Right kidney (tissue), 1 donor: Measurements from ENCODE around the gene PMM2.
A peak's percentile ranks its signal among the peaks of the same experiment; 100 is the strongest.

Experiments
- DNase-seq: peaks from one replicate; pipeline ENCODE4 v3.0.0-alpha.2; 2016

Gene PMM2

DNA sequence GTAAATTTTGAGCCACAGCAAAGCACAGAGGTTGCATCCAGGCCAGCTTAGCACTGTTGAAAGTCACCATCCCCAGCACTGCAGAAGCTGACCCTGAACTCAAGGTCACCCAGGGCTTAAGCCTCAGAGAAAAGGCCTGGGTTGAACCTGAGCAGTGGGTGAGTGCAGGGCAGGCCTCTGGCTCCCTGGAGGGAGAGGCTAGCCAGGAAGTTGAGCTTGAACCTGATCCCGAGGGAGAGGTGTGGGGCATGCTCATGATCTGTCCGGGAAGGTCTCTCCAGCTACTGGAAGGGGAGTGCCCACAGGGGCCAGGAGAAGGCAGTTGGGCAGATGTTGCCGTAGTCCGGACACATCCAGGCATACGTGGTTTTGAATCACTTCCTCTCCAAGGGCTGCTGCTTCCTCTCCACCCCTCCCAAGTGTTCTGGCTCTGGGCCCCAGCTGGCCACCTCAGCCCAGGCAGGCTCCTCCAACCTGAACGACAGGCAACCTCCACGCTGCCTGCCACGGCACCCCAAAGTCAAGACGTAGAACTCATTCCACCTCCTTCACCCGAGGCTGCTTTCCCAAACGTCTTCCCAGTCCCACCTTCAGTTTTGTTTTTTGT is 52.7 kb downstream of the PMM2 start:
- no peak for DNase-seq

DNA sequence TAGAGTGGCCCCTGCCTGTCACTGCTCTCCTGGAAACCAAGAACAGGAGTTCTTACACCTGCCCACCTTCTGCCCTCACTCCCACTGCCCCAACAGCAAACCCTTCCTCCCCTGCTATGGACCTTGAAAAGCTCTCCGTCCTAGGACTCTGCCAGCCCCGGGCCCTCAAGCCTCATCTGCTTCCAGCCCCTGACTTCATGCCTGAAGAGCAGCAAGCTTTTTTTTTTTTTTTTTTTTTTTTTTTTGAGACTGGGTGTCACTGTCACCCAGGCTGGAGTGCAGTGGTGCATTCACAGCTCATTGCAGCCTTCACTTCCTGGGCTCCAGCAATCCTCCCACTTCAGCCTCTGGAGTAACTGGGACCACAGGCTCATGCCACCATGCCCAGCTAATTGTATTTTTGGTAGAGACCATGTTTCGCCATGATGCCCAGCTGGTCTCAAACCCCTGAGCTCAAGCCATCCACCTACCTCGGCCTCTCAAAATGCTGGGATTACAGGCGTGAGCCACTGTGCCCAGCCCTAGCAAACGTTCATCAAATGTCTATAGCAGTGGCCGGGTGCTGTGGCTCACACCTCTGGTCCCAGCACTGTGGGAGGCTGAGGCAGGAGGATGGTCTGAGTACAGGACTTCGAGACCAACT is 54.2 kb downstream of the PMM2 start:
- no peak for DNase-seq

DNA sequence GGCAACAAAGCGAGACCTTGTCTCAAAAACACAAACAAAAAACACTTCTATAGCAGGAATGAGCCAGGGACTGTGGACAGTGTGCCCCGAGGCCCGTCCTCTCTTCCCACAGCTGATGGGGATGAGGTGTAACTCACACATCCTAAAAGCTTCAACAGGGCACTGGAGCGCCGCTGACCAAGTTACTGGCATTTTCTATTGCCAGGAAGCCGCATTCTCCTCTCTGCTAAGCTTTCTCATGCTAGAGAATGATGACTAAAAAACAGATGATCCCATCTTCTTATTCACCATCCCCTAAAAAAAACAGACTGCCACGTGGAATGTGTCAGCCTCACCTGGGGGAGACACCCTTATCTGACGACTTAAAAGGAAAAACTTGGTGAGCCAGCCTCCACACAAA is 54.9 kb downstream of the PMM2 start:
- no peak for DNase-seq

DNA sequence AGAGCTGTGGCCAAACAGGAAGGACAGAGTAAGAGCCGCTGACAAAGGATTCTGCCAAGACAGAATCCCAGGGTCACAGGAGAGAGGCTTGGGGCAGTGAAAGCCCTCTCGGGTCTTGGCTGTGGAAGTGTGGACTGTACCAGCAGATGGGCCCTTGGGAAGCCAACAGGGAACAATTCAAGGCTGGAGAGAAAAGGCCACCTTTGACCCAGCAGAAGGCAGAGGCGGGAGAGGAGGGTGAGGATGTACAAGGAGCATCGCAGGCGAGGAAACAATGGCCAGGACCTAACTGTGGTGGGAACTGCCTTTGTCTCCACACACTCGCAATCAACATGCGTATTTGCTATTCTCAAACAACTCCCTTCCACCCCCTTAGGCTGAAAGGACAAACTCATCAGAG is 55.5 kb downstream of the PMM2 start:
- DNase-seq = no peak

DNA sequence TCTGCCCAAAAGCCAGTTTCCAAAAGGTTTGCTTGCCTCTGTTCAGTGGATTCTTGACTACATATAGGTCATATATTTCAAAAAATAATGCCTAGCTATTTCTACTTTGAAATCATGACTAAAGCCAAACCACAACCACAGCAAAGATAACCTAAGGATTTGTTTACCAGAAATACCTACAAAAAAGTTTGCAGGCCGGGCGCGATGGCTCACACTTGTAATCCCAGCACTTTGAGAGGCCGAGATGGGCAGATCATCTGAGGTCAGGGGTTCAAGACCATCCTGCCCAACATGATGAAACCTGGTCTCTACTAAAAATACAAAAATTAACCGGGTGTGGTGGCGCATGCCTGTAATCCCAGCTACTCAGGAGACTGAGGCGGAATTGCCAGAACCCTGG is 56.0 kb downstream of the PMM2 start:
- DNase-seq = no peak

DNA sequence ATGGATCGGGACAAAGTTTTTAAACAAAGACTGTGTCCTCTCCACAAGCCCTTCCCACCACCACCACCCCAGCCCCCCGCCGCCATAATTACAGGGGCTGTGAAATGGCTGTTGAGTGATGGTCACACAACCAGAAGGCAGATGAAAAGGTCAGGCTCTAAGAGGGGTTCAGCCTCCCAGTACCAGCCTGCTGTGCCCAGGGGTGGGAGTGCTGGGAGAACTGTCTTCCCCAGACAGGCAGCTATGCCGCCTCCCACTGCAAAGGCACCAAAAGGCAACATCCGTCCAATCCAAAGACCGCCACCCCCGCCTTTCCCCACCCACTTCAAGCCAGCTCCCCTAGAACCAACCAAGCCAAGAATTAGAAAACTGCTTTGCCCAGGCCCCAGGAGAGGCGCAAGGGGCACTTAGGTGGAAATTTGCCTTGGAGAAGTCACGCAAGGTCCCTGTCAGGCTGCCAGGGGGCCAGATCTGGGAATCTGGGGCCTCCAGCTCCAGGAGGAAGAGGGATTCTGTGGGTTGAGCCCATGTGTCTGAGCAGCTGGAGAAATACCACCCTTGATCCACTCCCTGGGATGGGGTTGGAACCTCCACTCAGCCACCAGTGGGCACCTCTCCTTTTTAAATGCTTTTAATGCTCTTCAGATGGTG is 56.8 kb downstream of the PMM2 start:
- no peak for DNase-seq

DNA sequence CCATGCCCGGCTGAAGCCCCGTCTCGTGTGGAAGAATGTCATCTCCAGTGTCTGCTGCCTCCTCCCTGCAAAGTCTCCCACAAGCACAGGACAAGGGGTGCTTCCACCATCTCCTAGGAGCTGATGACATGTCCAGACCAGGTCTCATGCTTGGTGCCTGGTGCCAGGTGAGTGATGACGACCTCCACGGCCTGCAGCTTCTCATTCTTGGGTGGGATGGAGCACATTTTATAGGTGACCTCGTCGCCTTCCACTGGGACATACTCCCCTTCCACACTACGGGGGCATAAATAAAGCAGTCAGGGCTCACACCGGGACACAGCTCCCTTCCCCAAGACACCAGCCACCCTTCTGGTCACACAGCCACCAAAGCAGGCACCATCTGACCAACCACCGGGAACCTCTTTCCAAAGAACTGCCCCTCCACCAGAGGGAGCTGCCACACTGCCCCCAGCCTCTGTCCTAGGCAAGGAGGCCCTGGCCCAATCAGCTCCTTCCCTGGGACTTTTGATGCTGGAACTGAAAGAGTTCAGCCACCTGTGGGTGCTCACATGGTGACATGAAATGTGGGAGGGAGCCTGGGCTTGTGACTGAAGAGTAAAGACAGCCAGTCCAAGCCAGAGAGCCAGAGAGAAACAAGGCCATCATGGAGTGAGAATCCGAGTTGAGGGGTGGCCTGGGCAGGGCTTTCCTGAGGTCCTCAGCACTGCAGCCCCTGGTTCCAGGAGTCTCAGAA is 57.6 kb downstream of the PMM2 start:
- DNase-seq = no peak

DNA sequence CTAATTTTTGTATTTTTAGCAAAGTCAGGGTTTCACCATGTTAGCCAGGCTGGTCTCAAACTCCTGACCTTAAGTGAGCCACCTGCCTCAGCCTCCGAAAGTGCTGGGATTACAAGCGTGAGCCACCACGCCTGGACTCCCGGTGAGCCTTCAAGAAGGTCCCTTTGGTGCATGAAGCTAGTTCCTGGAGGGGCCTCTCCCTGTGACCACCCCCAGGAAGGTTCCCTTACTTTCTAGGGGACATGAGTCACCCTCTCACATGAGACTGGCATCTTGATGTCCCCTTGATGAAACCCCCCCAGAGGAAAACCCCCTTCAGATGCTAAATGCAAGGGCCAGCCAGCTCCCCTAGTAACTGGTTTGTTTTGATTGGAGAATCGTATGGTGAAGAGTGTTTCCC is 58.3 kb downstream of the PMM2 start:
- DNase-seq = no peak

DNA sequence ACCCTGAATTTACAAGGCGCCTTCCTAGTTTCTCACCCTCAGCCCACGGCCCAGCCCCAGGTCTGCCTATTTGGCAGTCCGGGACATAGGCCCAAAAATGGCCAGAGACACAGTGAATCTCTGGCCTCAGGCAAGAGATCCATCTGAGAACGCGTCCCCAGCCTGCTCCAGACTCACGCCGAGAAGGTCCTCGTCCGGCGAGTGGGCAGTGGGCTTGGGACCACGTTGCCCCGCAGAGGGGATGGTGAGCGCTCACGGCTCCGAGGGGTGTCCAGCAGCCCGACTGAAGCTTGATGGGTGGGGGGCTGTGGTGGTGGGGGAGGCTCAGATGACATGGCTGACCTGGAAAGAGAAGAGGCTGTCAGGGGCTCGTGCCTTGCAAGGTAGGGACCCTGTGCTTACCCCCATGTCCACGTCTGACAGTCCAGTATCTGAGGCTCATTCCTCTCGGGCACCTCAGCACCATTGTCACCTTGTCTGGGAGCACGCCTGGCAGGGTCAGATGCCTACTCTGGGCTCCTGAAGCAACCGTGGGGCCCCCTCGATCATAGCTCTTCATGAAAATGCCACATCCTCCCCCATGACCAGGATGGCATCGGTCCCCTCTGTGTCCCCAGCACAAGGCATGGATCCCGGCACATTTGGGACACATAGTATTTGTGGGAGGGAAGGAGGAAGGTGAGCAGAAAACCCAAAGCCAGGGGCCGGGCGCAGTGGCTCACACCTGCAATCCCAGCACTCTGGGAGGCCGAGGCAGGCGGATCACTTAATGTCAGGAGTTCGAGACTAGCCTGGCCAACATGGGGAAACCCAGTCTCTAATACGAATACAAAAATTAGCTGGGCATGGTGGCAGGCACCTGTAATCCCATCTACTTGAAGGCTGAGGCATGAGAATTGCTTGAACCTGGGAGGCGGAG is 61.6 kb downstream of the PMM2 start:
- DNase-seq = no peak

DNA sequence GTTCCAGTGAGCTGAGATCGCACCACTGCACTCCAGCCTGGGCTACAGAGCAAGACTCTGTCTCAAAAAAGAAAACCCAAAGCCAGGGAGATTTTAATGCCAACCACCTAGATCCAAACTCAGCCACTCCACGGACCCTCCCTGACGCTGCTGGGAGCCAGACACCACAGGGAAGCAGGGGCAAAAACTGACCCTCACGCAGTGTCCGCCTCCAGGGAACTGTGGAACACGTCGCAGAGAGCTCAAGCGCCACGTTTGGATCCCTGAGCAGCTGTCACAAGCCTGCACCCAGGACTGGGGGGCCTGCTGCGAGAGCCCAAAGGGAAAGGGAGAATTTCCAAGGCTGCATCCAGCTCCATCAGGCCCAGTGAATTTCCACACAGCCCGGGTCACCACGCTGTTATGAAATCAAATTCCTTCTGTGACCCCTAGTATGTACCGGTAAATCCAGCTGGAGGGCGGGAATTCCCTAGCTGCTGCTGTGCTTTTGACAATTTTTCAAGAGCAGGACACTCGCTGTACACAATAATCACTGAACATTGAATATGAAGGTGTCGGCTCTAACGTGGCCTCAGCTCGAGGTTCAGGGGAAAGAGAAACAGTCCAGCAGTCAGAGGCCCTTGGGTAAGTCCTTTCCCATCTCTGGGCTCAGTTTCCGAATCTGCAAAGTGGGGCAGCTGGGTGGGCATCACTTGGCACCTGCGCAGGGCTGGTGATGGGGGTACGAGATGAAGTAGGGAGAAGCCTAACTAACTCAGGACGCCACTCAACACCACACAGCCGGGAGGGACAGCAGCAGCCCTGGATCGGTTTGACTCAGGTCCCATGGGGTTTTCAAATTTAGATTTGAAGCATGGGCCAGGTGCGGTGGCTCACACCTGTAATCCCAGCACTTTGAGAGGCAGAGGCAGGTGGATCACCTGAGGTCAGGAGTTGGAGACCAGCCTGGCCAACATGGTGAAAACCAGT is 62.6 kb downstream of the PMM2 start:
- DNase-seq = no peak

DNA sequence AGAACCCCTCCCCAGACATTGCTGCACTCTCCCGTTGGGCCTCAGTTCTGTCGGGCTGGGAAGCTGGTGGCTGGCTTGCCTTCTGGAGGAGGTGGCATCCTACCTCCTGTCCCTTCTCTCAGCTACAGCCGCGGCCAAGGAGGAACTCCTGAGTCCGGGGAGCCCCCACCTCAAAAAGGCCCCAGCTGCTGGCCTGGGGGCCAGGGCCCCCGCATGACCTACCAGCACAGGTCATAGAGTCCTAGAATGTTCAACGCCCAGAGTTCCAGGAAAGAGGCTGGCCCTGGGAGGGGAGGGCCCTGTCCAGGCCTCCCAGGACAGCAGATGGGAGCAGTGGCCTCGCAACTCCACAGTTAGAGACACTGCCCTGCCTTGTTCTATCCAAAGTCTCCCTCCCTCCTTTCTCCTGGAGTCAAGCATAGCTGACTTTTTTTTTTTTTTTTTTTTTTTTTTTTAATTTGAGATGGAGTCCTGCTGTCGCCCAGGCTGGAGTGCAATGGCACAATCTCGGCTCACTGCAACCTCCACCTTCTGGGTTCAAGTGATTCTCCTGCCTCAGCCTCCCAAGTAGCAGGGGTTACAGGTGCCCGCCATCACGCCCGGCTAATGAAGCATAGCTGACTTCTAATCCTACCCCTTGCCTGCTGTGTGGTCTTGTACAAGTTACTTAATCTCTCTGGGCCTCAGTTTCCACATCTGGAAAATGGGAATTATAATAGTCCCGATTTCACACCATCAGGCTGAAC is 64.1 kb downstream of the PMM2 start:
- no peak for DNase-seq

DNA sequence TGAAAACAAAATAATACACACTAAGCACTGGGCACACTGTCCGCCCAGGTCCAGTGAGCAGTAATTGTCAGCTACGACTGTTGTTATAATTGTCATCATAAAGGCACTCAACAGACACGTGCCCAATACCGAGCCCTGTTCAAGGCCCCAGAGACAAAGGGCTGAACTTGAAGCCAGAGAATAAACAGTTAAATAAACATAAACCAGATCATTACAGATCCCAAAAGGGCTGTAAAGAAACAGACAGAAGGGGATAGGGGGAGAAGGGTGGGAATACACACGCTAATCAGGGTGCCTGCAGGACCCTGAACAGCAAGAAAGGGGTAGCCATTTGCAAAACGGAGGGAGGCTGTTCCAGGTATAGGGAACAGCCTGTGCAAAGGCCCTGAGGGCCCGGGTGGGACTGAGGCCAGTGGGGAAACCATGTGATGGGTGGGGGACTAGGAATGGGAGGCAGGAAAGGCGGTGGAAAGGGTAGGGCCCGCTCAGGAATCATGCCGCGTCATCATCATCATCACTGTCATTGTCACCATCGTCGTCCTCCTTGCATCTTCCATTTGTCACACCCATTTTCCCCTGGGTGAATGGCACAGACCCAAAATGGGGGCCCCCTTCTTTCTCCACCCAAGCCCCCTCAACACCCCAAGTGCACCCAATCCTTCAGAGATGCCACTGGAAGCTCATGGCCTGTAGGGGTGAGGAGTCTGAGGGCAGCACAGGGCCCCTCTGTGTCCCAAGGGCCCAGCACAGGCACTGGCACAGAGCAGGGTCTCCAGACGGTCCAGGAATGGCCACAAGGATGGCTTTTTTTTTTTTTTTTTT is 64.9 kb downstream of the PMM2 start:
- no peak for DNase-seq

DNA sequence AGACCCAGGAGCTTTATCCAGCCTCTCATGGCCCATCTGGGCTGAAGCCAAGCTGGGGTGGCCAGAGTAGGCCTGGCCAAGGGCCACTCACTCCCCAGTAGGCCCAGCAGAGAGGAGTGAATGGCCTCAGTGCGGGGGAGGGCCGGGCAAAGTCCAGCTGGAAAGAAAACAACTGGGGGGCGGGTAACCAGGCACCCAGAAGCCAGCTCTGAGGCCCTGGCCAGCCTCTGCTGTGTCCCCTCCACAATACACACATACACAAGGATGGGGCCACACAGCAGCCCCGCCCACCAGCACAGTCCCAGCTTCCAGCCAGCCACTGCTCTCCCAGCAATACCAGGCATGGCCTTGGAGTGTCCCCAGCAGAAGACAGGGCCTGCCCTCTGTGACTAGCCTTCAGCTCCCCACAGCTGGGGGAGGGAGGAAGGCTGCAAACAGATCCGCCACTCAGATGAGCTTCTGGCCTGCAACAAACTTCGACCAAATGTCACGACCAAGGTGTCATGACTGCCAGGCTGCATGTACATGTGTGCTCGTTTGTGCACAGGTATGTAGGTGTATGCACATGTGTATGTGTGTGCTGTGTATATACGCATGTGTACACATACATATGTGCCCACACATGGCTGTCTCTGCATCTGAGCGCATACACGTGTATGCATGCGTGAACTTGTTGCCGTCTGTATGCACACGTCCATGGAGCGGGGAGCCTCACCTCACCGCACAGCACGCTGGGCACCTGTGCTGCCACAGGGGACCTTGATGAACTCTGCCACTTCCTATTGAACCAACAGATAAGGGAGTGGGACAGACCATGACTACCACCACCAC is 66.2 kb downstream of the PMM2 start:
- peak; percentile 49 for DNase-seq

DNA sequence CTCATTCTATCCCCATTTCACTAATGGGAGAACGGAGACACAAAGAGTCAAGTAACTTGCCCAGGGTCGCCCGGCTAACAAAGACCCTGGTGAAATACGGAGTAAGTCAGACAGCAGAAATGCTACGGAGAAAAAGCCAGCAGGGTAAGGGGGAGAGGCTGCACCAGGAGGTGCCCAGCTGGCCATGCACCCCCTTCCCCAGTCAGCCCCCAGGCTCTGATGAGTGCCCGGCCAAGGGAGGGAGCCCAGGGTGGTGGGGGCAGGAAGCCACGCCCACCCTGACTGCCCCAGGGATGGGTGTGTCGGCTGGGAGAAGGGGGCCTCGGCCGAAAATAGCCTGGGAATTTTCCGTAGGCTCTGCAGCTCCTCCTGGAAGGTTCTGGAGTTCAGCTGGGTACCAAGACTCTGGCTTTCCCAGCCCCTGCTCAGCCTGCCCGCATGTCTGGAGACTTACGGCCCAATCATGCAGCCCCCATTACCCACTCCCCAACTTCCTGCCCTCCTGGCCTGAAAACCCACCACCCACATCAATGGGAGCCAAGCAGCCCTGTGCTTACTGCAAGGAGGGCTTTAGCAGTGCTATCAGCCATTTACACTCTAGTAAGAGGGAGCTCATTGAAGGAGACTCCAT is 67.0 kb downstream of the PMM2 start:
- DNase-seq = no peak

DNA sequence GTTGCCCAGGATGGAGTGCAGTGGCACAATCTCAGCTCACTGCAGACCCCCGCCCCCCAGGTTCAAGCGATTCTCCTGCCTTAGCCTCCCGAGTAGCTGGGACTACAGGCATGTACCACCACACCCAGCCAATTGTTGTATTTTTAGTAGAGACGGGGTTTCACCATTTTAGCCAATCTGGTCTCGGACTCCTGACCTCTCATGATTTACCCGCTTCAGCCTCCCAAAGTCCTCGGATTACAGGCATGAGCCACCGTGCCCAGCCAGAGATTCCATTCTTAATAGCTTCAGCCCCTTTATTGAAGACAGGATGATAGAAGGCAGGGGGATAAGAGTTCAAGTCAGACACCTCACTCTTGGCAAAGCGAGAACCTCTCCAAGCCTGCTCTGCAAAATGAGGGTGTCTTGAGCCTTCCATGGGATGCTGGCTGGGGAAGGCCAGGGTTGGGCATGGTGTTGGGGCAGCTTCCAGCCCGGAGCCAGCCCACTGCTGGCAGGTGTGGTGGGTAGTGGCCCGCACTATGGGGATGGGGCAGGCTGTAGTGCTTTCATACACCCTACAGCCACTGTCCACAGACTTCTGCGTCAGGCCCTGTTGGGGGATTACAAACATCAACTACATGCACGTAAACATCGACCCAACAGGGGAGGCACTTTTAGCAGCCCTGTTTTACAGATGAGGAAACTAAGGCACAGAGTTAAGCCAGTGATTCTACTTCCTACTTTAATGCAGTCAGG is 67.7 kb downstream of the PMM2 start:
- no peak for DNase-seq

DNA sequence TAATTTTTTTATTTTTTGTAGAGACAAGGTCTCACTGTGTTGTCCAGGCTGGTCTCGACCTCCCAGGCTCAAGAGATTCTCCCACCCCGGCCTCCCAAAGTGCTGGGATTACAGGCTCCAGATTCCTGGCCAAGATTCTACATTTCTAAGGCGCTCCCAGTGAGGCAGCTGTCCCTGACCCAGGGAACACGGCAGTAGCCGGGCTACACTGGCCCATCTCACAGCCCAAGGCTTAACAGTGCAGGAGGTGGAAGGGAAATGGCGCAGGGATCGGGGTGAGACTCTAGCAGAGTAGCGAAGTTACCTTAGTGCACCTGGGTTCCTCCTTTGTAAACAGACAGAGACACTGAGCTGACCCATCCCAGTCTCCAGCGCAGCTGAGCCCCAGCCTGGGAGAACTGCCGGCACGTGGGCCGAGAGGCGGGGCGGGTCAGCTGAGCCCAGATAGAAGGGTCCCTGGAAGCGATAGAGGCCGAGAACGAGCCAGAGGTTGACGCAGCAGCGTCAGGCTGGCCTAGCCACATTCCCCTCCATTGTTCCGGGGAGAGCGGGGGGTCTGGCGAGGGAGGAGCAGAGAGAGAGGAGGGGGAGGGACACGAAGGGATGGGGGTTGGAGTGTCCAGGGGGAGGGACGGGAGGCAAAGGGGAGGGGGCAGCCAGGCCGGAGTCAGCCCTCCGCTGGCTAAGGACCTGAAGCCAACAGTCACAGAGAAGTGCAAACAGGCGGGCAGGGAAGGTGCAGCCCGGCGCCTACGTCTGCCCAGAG is 68.7 kb downstream of the PMM2 start:
- peak; percentile 50 for DNase-seq

DNA sequence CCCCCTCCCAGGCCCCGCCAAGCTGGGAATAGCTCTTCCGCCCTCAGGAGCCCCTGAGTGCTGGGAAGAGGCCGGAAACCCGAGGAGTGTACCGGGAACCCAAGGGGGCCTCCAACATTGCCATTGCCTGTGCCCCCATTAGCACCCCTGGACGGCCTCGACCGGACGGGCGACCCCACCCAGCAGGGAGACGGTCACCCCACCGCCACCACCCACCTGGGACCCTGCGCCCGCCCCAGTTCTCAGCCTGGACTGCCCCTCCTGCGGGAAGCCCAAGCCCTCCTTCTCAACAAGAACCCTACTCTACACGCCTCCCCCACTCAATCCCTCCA is 69.2 kb downstream of the PMM2 start:
- DNase-seq = no peak
